RWPE1 (cell line): ENCODE data around the gene ABHD16A.

Source experiments
- CTCF ChIA-PET: fragments of 350-600 bp; sonication (Branson Sonifier 250); formaldehyde crosslinking; extraction: SDS; loops from one replicate; lab custom pipeline; 2021; lab: Yijun Ruan, JAX
- POLR2A ChIA-PET: fragments of 400-600 bp; formaldehyde crosslinking; extraction: SDS; loops from one replicate; lab custom pipeline; 2020; ENCODE audit warnings: antibody characterized with exemption; ENCODE audit not compliant: low non-redundant PET; lab: Yijun Ruan, JAX
- DNase-seq: peaks from one replicate; pipeline ENCODE4 v3.0.0; 2012; ENCODE audit warnings: low spot score
- H3K27ac ChIP-seq: fragments of 450-650 bp; 2 replicates; pipeline ENCODE4 v1.5.1; 2017
- CTCF ChIP-seq: fragments of 450-650 bp; conservative IDR thresholded peaks from 2 replicates; pipeline ENCODE4 v1.5.1; 2017; ENCODE audit warnings: low read depth, mild to moderate bottlenecking

Gene ABHD16A

GRCh38 chr6:31733734-31734133 lies 30.6 kb upstream of the ABHD16A start:
- POLR2A ChIA-PET = no interaction called here
- TF ChIP-seq CTCF = no peak
- no peak for DNase-seq
- CTCF ChIA-PET = no interaction called here
- peak overlapping the region; percentile 96 for H3K27ac ChIP-seq

- no peak for TF ChIP-seq CTCF
- H3K27ac ChIP-seq = peak overlapping the region; percentile 96
- ChIA-PET CTCF (interaction anchor here (0.6 to 2.0 kb wide), 2 partner anchors 38 to 41 kb away, joined by 4 to 5 read pairs; no protein-coding TSS in a partner anchor), POLR2A (no interaction called here)
- no peak for DNase-seq
Measured at GRCh38 chr6:31732029-31732428, 28.9 kb upstream of the ABHD16A start.

GRCh38 chr6:31730631-31731086 lies 27.5 kb upstream of the ABHD16A start:
- H3K27ac ChIP-seq = peak overlapping the region; percentile 94
- DNase-seq = no peak
- POLR2A ChIA-PET = no interaction called here
- TF ChIP-seq CTCF = no peak
- CTCF ChIA-PET = interaction anchor here (1.1 to 2.0 kb wide), 4 partner anchors 19 to 39 kb away, joined by 3 to 5 read pairs (median 4); partner anchors contain the start of gene LY6G6F

GRCh38 chr6:31729979-31730630 lies 27.0 kb upstream of the ABHD16A start:
- CTCF ChIA-PET = interaction anchor here (0.7 to 1.4 kb wide), 10 partner anchors 12 to 134 kb away, joined by 3 to 8 read pairs (median 3); partner anchors contain the start of genes LY6G5C and LY6G6F
- H3K27ac ChIP-seq = peak overlapping the region; percentile 94
- peak; percentile 79 for DNase-seq

GRCh38 chr6:31729515-31729978 lies 26.4 kb upstream of the ABHD16A start:
- peak overlapping the region; percentile 94 for H3K27ac ChIP-seq
- TF ChIP-seq CTCF = peak; percentile 53
- peak; percentile 90 for DNase-seq
- ChIA-PET POLR2A (interaction anchor here (0.6 to 1.1 kb wide), 2 partner anchors 18 to 41 kb away, joined by 4 to 7 read pairs; no protein-coding TSS in a partner anchor), CTCF (interaction anchor here (0.7 to 1.4 kb wide), 10 partner anchors 12 to 134 kb away, joined by 3 to 8 read pairs (median 3); partner anchors contain the start of genes LY6G5C and LY6G6F)

More at GRCh38 chr6:31729979-31730630, 27.0 kb upstream of the ABHD16A start:
- POLR2A ChIA-PET = interaction anchor here (0.6 to 1.1 kb wide), 2 partner anchors 19 to 41 kb away, joined by 4 to 7 read pairs; no protein-coding TSS in a partner anchor
- no peak for TF ChIP-seq CTCF

GRCh38 chr6:31728767-31729514 lies 25.8 kb upstream of the ABHD16A start, which contains the start of gene DDAH2:
TSS of gene DDAH2 (minus strand) at chr6:31729299. CDS start at chr6:31729161, 138 bp downstream.
- TF ChIP-seq CTCF = peak; percentile 84
- ChIA-PET CTCF (interaction anchor here (0.5 to 1.4 kb wide), 11 partner anchors 11 to 135 kb away, joined by 3 to 8 read pairs (median 4); partner anchors contain the start of genes LY6G5C and LY6G6F), POLR2A (interaction anchor here (0.6 to 1.1 kb wide), 2 partner anchors 18 to 42 kb away, joined by 4 to 7 read pairs; no protein-coding TSS in a partner anchor)
- H3K27ac ChIP-seq = peak within 1 kb of the TSS; percentile 94
- no peak for DNase-seq
